HEK293 (cell line): Measurements from ENCODE around the gene LAMA4.

Experiments
- CTCF ChIP-seq: fragments of 450-650 bp; formaldehyde crosslinking; IDR thresholded peaks from 2 replicates; pipeline ENCODE4 v1.5.1; 2016; ENCODE audit warnings: missing biosample characterization, missing genetic modification characterization
- ZNF223 ChIP-seq: fragments of 450-650 bp; formaldehyde crosslinking; IDR thresholded peaks from 2 replicates; pipeline ENCODE4 v1.5.1; 2016; ENCODE audit warnings: missing biosample characterization, missing genetic modification characterization
- ZNF292 ChIP-seq: fragments of 450-650 bp; formaldehyde crosslinking; IDR thresholded peaks from 2 replicates; pipeline ENCODE4 v1.5.1; 2016; ENCODE audit warnings: low read depth, missing biosample characterization, missing genetic modification characterization, borderline replicate concordance

- TF ChIP-seq ZNF292, result no peak
- TF ChIP-seq CTCF, result no peak
- no peak for TF ChIP-seq ZNF223 (tag by site-specific recombination)
Measured at GRCh38 chr6:112193535-112194051, 60.8 kb downstream of the LAMA4 start.
